ENCODE data around the gene GDF2.

The GDF2 gene

DNA sequence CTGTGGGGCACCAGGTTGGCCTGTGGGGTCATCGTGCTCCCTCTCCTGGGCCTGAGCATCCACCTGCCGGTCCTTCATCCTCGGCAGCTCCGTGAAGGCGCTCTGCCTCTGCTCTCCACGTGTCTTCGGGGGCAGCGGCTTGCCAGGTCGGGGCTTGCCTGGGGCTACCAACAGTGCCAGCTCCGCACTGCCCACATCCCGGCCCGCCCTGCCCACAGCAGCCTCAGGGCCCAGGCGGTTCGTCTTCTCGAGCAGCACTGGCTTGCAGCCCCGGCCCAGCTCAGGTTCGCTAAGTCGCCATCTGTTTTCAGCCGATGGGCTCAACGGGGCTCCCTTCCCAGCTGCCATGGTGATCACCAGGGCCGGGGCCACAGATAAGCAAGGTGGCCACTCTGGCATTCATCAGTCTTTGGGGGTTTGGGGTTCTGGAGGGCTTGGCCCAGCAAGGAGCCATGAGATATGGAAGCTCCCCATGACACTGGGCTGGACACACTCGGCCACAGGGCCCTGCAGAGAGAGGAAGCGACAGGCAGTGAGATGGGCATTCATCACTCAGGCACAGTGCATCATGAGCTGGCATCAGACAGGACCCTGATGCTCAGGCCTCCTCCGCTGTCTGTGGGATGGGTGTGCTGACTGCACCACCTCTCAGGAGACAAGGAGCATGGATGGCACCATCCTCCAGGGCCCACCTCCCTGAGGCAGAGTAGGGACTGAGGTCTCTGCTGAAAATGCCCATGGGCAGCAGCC is 46.4 kb downstream of the GDF2 start:
- TF ChIP-seq MYC (IDR thresholded peaks at IDR 0.05; ENCODE audit: low read depth, low read length) = no peak
- no peak for TF ChIP-seq POLR2A (IDR thresholded peaks at IDR 0.05; ENCODE audit: extremely low read depth, insufficient read length)
- TF ChIP-seq MAX (IDR thresholded peaks at IDR 0.05; ENCODE audit: low read depth, low read length) = no peak
- TF ChIP-seq, protein P1, sequence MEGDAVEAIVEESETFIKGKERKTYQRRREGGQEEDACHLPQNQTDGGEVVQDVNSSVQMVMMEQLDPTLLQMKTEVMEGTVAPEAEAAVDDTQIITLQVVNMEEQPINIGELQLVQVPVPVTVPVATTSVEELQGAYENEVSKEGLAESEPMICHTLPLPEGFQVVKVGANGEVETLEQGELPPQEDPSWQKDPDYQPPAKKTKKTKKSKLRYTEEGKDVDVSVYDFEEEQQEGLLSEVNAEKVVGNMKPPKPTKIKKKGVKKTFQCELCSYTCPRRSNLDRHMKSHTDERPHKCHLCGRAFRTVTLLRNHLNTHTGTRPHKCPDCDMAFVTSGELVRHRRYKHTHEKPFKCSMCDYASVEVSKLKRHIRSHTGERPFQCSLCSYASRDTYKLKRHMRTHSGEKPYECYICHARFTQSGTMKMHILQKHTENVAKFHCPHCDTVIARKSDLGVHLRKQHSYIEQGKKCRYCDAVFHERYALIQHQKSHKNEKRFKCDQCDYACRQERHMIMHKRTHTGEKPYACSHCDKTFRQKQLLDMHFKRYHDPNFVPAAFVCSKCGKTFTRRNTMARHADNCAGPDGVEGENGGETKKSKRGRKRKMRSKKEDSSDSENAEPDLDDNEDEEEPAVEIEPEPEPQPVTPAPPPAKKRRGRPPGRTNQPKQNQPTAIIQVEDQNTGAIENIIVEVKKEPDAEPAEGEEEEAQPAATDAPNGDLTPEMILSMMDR (IDR thresholded peaks at IDR 0.05; ENCODE audit: low read depth, low read length) = no peak
- H3K4me3 ChIP-seq (ENCODE audit: low read depth, low read length) = no peak overlapping the region

DNA sequence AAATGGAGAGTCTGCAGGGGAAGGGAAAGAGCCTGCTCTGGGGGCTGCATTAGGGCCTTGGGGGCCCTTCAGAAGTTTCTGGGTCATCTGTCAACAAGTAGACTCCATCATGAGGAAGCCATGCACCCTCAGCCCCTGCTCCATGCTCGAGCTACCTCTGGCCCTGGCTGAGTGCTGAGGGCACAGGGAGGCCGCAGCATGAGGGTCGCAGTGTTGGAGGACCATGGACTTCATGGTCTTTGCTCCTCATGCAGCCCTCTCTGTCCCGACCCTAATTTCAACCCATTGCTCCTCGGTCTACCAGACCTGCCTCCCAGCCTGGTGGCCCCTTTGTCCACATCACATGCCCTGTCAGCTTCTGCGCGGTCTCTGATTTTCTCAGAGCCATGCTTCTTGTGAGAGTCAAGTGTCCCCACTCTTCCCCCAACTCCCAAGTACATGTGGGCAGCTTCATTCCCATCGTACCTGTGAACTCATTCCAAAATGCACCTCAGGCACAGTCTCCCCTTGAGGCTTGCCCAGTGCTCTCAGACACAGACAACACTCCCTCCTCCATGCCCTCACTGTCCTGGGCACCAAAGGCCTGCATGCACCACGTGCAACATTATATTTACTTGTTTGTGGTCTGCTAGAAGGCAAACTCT is 47.1 kb downstream of the GDF2 start:
- TF ChIP-seq MYC (IDR thresholded peaks at IDR 0.05; ENCODE audit: low read depth, low read length) (no peak), POLR2A (IDR thresholded peaks at IDR 0.05; ENCODE audit: extremely low read depth, insufficient read length) (no peak), MAX (IDR thresholded peaks at IDR 0.05; ENCODE audit: low read depth, low read length) (no peak)
- TF ChIP-seq, protein P1 (IDR thresholded peaks at IDR 0.05; ENCODE audit: low read depth, low read length) = no peak
- no peak for DNase-seq (ENCODE audit: low read depth)
- no peak overlapping the region for H3K4me3 ChIP-seq (ENCODE audit: low read depth, low read length)

More for the DNA sequence above, 46.4 kb downstream of the GDF2 start:
- DNase-seq (ENCODE audit: low read depth) = no peak

- TF ChIP-seq POLR2A (IDR thresholded peaks at IDR 0.05; ENCODE audit: extremely low read depth, insufficient read length) (no peak), MAX (IDR thresholded peaks at IDR 0.05; ENCODE audit: low read depth, low read length) (no peak), MYC (IDR thresholded peaks at IDR 0.05; ENCODE audit: low read depth, low read length) (no peak)
- TF ChIP-seq, protein P1 (IDR thresholded peaks at IDR 0.05; ENCODE audit: low read depth, low read length) = no peak
- H3K4me3 ChIP-seq (ENCODE audit: low read depth, low read length) = no peak overlapping the region
- no peak for DNase-seq (ENCODE audit: low read depth)
Measured at GRCh38 chr10:47370015-47370767, 47.9 kb downstream of the GDF2 start.

DNA sequence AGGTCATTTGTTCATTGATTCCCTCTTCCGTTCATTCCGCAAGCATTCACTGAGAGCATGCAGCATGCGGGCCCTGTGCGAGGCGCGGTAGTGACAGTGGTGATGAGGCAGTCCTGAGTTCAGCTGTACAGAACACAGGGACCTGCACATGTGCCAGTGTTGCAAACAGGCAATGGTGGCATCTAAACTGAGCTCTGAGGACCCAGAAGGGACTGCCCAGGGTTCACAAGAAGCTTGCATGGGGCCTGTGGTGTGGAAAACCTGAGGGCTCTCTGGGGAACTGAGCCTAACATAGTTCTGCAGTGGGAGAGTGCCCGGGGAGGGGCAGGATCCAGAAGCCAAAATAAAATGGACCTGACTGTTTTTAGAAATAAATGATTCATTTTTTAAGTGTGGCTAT is 48.6 kb downstream of the GDF2 start:
- DNase-seq (ENCODE audit: low read depth) = no peak
- H3K4me3 ChIP-seq (ENCODE audit: low read depth, low read length) = no peak overlapping the region
- TF ChIP-seq, protein P1 (IDR thresholded peaks at IDR 0.05; ENCODE audit: low read depth, low read length) = no peak
- TF ChIP-seq POLR2A (IDR thresholded peaks at IDR 0.05; ENCODE audit: extremely low read depth, insufficient read length) = no peak
- TF ChIP-seq MAX (IDR thresholded peaks at IDR 0.05; ENCODE audit: low read depth, low read length) = no peak
- no peak for TF ChIP-seq MYC (IDR thresholded peaks at IDR 0.05; ENCODE audit: low read depth, low read length)

DNA sequence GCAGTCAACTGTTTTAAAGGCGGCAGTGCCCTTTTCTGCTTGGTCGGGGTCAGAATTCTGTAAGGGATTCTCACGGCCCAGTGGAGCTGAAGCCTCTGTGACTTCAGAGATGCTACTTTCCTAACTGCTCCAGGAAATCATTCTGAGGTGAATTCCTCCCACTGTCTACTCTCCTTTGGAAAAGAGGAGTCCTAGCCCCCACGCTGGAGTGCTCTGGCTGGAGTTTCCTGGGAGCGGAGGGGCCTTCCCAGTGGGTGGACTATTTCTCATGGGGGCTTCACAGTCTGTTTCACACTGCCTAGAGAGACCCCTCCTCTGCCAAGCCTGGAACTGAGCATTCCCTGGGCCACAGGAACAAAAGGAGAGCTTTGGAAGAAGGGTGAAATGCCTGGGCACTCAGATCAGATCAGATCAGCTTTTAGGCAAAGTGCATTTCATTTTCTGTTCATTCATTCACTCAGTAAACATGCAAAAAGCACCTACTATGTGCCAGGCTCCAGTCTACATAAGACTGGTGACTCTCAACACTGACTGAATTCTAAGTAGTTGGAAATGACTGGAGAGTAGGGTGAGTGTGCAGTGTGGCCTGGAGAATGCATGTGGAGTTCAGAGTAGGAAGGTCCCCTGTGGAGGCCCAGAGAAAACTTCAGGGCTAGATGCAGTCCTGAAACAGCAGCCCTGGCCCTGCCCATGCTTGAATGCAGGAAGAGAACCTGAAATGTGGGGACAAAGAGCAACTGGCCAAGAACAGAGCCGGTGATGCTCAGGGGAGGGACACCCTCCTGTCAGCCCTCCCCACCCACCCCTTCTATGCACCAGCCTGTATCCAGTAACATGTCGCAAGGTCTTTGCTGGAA is 49.6 kb downstream of the GDF2 start:
- DNase-seq (ENCODE audit: low read depth) = no peak
- no peak overlapping the region for H3K4me3 ChIP-seq (ENCODE audit: low read depth, low read length)
- no peak for TF ChIP-seq POLR2A (IDR thresholded peaks at IDR 0.05; ENCODE audit: extremely low read depth, insufficient read length)
- TF ChIP-seq MAX (IDR thresholded peaks at IDR 0.05; ENCODE audit: low read depth, low read length) = no peak
- TF ChIP-seq MYC (IDR thresholded peaks at IDR 0.05; ENCODE audit: low read depth, low read length) = no peak
- TF ChIP-seq, protein P1 (IDR thresholded peaks at IDR 0.05; ENCODE audit: low read depth, low read length) = no peak
